Medulla oblongata (tissue), 1 donor: Measurements from ENCODE around the gene CUEDC1.
A peak's percentile ranks its signal among the peaks of the same experiment; 100 is the strongest.

Experiments
- DNase-seq: peaks from one replicate; pipeline ENCODE4 v3.0.0-alpha.2; 2015; ENCODE audit errors: extremely low spot score

The CUEDC1 gene

DNA sequence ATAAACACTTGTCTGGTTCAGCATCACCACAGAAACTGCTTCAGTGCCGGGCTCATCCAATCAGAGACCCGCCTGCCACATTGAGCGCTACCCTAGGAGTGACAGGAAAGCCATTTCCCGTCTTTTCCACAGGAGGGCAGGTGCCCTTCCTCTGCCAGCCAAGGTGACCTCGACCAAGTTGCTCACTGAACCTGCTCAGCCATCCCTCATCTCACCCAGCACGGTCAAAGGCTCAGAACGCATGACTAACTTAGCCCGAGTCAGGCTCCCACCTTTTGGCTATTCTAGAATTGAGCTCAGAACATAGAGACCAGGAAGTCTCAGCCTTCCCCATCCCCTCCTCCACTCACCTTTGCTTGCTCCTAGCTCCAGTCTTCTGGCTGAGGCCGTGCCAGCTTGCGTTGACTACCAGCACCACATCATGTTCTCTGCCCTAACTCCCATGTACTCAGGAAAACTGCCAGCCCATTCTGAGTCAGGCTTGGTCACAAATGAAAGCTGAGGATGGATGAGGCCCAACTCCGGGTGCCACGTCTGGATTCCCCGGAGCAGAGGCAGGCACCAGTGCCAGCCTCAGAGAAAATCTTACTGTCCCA is 121.0 kb downstream of the CUEDC1 start:
- no peak for DNase-seq

- DNase-seq = peak; percentile 86
Measured at GRCh38 chr17:57833179-57833939, 121.9 kb downstream of the CUEDC1 start.

DNA sequence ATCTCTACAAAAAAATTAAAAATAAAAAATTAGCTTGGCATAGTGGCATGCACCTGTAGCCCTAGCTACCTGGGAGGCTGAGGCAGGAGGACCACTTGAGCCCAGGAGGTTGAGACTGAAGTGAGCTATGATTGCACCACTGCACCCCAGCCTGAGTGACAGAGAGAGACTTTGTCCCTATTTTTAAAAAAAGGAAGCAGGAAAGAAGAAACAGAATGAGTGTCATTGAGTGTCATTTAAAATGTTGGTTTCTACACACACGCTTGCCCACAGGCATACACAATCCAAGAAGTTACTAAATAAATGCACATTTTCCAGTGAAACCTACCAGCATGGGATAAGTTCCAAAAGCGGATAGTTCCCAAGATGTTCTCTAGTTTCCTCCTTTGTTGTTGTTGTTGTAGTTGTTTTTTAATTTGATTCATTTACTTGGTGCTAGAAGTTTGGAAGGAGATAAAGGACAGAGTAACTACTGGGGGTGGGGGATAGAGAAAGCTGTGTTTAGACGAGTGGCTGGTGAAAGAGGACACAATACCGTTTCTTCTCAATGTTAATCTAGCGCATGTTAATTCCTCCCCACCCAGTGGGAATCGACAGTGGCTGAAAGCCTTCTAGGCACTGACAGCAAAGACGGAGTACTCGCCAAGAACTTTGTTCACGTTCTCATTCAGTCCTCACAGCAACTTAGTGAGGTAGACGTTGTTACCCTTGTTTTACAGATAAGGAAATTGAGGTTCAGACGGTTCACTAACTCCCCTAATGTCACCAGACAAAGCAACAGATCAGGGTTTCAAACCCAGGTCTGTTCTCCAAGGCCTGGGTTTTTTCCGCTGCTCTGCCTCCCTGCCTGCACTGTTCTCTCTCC is 122.7 kb downstream of the CUEDC1 start:
- peak; percentile 60 for DNase-seq

- DNase-seq = no peak
Measured at GRCh38 chr17:57830880-57831279, 124.3 kb downstream of the CUEDC1 start.

- no peak for DNase-seq
Measured at GRCh38 chr17:57823469-57824401, 131.5 kb downstream of the CUEDC1 start.

DNA sequence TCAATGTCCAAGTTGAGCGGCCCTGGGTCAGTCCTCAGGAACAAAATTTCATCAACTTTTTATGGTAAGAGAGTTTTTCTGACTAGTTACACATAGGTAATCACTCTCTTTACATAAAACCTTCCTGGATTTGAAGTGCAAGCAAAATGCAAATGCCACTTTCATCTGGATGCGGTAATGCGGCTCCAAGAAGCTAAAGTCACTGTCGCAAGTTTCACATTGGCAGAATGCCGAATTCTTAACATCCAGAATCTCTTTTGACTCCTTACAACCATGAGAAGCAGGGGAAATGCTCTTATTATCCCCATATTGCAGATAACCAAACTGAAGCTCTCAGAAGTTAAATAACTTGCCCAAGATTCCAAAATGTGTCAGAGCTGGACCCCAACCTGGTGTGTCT is 135.3 kb downstream of the CUEDC1 start:
- no peak for DNase-seq

DNA sequence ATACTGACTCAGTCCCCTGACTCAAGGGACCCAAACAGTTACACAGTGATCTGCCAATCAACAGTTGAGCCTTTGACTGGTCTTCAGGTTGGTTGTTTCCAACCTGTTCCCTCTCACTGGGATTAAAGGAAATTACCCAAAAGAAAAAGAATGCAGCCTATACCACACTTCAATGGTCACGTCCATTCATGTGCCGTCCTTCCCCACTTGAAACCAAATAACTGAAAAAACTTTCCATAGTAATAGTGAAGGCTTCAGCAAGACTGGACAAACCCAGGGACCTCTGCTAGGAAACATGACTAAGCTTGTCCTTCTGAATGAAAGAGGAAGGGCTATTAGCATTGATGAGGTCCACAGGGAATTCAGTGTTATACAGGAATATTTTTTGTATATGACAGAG is 135.9 kb downstream of the CUEDC1 start:
- no peak for DNase-seq

DNA sequence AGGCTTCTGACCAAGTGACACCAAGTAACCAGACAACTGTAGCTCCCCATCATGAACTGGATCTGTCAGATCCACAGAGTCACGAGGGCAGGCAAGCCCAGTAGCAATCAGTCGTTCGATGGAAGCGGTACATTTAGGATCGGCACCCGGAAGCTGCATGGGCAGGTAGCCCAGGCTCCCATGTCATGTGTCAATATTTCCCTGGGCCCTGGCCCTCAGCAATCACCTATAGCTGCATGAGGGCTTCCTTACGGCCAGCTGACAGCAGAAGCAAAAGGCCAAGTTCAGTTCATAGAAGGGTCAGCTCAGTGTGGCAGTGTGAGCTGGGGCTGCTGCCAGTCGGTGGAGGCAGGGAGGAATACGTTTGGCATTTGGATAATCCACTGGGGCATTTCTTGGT is 137.1 kb downstream of the CUEDC1 start:
- DNase-seq = no peak

DNA sequence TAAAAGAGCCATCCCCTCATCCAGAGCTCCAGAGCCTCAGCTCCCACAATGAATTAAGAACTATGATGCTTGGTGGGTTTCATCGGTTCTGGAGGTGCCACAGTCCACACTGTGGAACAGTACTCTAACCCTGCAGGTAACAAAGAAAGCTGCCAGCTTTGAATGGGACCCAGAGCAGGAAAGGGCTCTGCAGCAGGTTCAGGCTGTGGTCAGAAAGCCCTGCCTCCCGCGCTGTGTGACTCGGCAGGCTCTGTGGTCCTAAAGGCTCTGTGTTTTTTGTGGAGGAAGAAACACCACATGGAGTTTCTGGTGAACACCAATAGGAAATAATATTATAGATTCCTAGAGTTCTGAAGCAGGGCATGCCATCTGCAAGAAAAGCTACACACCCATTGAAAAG is 137.9 kb downstream of the CUEDC1 start:
- no peak for DNase-seq

DNA sequence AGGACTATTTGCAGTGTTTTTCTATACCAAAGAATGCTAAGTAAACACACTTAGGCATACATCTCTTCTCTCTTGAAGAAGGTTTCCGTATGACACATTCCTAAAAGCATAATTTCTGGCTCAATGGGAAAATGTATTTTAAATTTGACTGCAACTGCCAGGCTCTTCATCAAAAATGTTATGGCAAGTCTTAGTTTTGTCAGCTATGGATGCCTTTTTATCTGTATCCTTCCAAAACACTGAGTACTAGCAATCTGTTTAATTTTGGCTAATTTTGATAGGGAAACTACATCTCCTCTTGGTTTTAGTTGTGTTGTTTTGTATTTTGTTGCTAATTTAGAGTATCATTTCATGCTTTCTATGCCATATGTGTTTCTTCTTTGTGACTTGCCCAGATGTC is 140.8 kb downstream of the CUEDC1 start:
- no peak for DNase-seq

GRCh38 chr17:57811638-57812280 is 143.5 kb downstream of the CUEDC1 start:
- DNase-seq = no peak
